ENCODE results near the gene YOD1. TPM values are rescaled to one million over a fixed set of nuclear protein-coding genes. Genes with fewer than 3 reads are reported as not detected.

YOD1 gene
- total and polyA plus RNA-seq, 2 of the 13 experiments (the other 11 are each of a cell fraction or from before 2014, with no cell fraction given) = 3.4 to 9.1 TPM

DNA sequence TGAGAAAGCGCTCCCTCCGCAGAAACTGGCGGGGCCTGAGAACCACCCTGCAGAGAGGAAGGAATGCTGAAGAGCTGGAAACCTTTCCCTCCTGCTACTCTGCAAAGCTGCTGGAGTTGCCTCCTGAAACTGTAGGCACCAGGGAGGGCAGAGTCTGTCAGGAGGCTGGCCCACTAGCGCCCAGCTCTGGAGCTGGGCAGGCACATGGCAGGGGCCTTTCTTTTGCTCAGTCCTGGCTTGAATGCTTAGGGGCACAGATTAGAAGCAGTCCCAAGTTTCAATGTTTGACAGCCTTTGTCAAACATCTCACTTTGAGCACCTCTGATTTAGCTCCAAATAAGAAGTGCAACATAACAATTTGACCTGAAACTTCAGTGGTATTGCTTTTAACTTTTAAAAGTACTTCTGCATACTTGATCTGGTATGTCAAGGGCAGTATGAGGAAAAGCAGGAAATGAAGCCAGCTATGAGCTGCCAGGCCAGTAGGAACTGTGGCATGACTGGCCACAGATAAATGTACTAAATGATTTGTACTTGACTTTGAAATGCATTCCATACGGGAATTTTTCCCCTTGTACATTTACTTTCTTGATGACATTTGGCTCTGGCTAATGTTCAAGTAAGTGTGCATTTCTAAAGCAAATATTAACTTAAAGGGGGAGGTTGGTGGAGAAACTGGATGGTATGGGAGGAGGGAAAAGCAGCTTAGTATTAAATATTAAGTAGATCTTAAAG is 25.7 kb downstream of the YOD1 start (continued):
- TF ChIP-seq, protein P1, sequence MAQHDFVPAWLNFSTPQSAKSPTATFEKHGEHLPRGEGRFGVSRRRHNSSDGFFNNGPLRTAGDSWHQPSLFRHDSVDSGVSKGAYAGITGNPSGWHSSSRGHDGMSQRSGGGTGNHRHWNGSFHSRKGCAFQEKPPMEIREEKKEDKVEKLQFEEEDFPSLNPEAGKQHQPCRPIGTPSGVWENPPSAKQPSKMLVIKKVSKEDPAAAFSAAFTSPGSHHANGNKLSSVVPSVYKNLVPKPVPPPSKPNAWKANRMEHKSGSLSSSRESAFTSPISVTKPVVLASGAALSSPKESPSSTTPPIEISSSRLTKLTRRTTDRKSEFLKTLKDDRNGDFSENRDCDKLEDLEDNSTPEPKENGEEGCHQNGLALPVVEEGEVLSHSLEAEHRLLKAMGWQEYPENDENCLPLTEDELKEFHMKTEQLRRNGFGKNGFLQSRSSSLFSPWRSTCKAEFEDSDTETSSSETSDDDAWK (CRISPR knock-in tag; IDR thresholded peaks at IDR 0.05) = no peak
- TF ChIP-seq, protein P2, sequence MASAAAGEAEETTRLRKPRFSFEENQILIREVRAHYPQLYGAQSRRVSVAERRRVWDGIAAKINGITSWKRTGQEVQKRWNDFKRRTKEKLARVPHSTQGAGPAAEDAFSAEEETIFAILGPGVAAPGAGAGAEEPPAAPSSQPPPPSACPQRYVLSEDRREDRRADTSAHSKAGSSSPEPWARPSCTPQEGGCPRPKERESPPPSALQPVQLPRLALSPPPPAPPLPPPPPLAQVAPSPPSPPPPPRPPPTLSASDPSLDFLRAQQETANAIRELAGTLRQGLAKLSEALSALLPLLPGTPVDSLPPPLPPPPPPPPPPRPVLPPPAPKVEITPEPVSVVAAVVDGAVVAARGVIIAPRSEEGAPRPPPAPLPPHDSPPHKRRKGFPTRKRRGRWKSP (CRISPR knock-in tag; IDR thresholded peaks at IDR 0.05) = no peak
- no peak for TF ChIP-seq ZNF572 (CRISPR knock-in tag; IDR thresholded peaks at IDR 0.05)
- peak; percentile 89; the same call in 1 of the 2 replicates for TF ChIP-seq HMG20A (CRISPR knock-in tag; IDR thresholded peaks at IDR 0.05; ENCODE audit: borderline replicate concordance)
- TF ChIP-seq HOXA5 (CRISPR knock-in tag; IDR thresholded peaks at IDR 0.05) = no peak
- TF ChIP-seq MYC (CRISPR knock-in tag; IDR thresholded peaks at IDR 0.05; ENCODE audit: borderline replicate concordance) = no peak
- no peak for TF ChIP-seq ARID2 (CRISPR knock-in tag; IDR thresholded peaks at IDR 0.05; ENCODE audit: borderline replicate concordance)
- no peak for TF ChIP-seq POLR2AphosphoS5 (IDR thresholded peaks at IDR 0.05; ENCODE audit: low read depth, low read length)
- TF ChIP-seq, protein P3, sequence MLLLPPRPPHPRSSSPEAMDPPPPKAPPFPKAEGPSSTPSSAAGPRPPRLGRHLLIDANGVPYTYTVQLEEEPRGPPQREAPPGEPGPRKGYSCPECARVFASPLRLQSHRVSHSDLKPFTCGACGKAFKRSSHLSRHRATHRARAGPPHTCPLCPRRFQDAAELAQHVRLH (CRISPR knock-in tag; IDR thresholded peaks at IDR 0.05; ENCODE audit: borderline replicate concordance, low read depth) = no peak
- no peak for TF ChIP-seq ZNF362 (CRISPR knock-in tag; IDR thresholded peaks at IDR 0.05; ENCODE audit: borderline replicate concordance)
- TF ChIP-seq KLF15 (CRISPR knock-in tag; IDR thresholded peaks at IDR 0.05; ENCODE audit: borderline replicate concordance) = no peak
- no peak for TF ChIP-seq CCAR2 (optimal IDR thresholded peaks at IDR 0.05; ENCODE audit: low read depth, low read length)
- 0 out of 2 replicates have a peak, but pooled peaks have one; percentile 34 for TF ChIP-seq PHF21A (CRISPR knock-in tag; IDR thresholded peaks at IDR 0.05)
- TF ChIP-seq ERF (CRISPR knock-in tag; IDR thresholded peaks at IDR 0.05) = peak; percentile 42; the same call in 1 of the 2 replicates
- no peak for TF ChIP-seq SIX4 (CRISPR knock-in tag; IDR thresholded peaks at IDR 0.05)
- peak; percentile 76 for TF ChIP-seq GATAD2A (CRISPR knock-in tag; IDR thresholded peaks at IDR 0.05)
- TF ChIP-seq MTA1 (CRISPR knock-in tag; IDR thresholded peaks at IDR 0.05; ENCODE audit: borderline replicate concordance) = no peak
- TF ChIP-seq, protein P4, sequence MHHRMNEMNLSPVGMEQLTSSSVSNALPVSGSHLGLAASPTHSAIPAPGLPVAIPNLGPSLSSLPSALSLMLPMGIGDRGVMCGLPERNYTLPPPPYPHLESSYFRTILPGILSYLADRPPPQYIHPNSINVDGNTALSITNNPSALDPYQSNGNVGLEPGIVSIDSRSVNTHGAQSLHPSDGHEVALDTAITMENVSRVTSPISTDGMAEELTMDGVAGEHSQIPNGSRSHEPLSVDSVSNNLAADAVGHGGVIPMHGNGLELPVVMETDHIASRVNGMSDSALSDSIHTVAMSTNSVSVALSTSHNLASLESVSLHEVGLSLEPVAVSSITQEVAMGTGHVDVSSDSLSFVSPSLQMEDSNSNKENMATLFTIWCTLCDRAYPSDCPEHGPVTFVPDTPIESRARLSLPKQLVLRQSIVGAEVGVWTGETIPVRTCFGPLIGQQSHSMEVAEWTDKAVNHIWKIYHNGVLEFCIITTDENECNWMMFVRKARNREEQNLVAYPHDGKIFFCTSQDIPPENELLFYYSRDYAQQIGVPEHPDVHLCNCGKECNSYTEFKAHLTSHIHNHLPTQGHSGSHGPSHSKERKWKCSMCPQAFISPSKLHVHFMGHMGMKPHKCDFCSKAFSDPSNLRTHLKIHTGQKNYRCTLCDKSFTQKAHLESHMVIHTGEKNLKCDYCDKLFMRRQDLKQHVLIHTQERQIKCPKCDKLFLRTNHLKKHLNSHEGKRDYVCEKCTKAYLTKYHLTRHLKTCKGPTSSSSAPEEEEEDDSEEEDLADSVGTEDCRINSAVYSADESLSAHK (CRISPR knock-in tag; IDR thresholded peaks at IDR 0.05; ENCODE audit: borderline replicate concordance) = no peak
- TF ChIP-seq CCDC6 (CRISPR knock-in tag; IDR thresholded peaks at IDR 0.05) = no peak
- no peak for TF ChIP-seq REPIN1 (CRISPR knock-in tag; IDR thresholded peaks at IDR 0.05; ENCODE audit: borderline replicate concordance, low read depth)
- no peak for TF ChIP-seq ZNF10 (CRISPR knock-in tag; IDR thresholded peaks at IDR 0.05; ENCODE audit: borderline replicate concordance, low read depth)
- TF ChIP-seq NR2F2 (IDR thresholded peaks at IDR 0.05; ENCODE audit: borderline replicate concordance, low read depth) = peak; percentile 75; the same call in 1 of the 2 replicates
- peak; percentile 77 for TF ChIP-seq RXRB (CRISPR knock-in tag; IDR thresholded peaks at IDR 0.05; ENCODE audit: borderline replicate concordance)
- no peak for TF ChIP-seq SNAPC5 (CRISPR knock-in tag; IDR thresholded peaks at IDR 0.05; ENCODE audit: borderline replicate concordance)
